Cerebellar nuclear complex (tissue), 1 donor: ENCODE measurements around the gene ZMIZ1.
A peak's percentile ranks its signal among the peaks of the same experiment; 100 is the strongest.

Source experiments
- DNase-seq, 2 experiments: peaks; one replicate each; lab custom pipeline; 2025; lab: John Stamatoyannopoulos, UW

ZMIZ1 gene

GRCh38 chr10:79247373-79248137 lies 178.8 kb downstream of the ZMIZ1 start:
- no peak for DNase-seq

- no peak for DNase-seq
Observed at GRCh38 chr10:79248341-79249185, 179.8 kb downstream of the ZMIZ1 start.

GRCh38 chr10:79249186-79250121 lies 180.7 kb downstream of the ZMIZ1 start:
- DNase-seq = no peak

- DNase-seq = no peak
Observed at GRCh38 chr10:79250259-79250658, 181.5 kb downstream of the ZMIZ1 start.

- no peak for DNase-seq
Observed at GRCh38 chr10:79252450-79252849, 183.7 kb downstream of the ZMIZ1 start.

GRCh38 chr10:79252971-79253370 lies 184.2 kb downstream of the ZMIZ1 start:
- no peak for DNase-seq

- no peak for DNase-seq
Observed at GRCh38 chr10:79253704-79254103, 184.9 kb downstream of the ZMIZ1 start.

- no peak for DNase-seq
Observed at GRCh38 chr10:79254333-79255006, 185.7 kb downstream of the ZMIZ1 start.

- DNase-seq = no peak
Observed at GRCh38 chr10:79255007-79255507, 186.3 kb downstream of the ZMIZ1 start.

GRCh38 chr10:79256264-79256806 lies 187.6 kb downstream of the ZMIZ1 start:
- no peak for DNase-seq

GRCh38 chr10:79258894-79259293 lies 190.1 kb downstream of the ZMIZ1 start:
- no peak for DNase-seq

- no peak for DNase-seq
Observed at GRCh38 chr10:79259834-79260233, 191.1 kb downstream of the ZMIZ1 start.

GRCh38 chr10:79260811-79261740 lies 192.3 kb downstream of the ZMIZ1 start:
- DNase-seq = peak in 1 of 2 experiments; percentile 62

- no peak for DNase-seq
Observed at GRCh38 chr10:79262131-79262530, 193.4 kb downstream of the ZMIZ1 start.

GRCh38 chr10:79262959-79263746 lies 194.4 kb downstream of the ZMIZ1 start:
- no peak for DNase-seq

GRCh38 chr10:79263939-79264338 lies 195.2 kb downstream of the ZMIZ1 start:
- DNase-seq = no peak

- DNase-seq = no peak
Observed at GRCh38 chr10:79264942-79265341, 196.2 kb downstream of the ZMIZ1 start.

GRCh38 chr10:79266084-79266483 lies 197.3 kb downstream of the ZMIZ1 start:
- DNase-seq = no peak
